Sigmoid colon (tissue), 4 donors: ENCODE data around the gene SH2B2.

Experiments
- POLR2A ChIP-seq, 2 donors: fragments of 450-650 bp; IDR thresholded peaks; one replicate each; pipeline ENCODE4 v1.6.1; 2016; ENCODE audit warnings: antibody characterized with exemption in 2 of 2, mild to moderate bottlenecking in 2 of 2, moderate library complexity in 2 of 2
- POLR2AphosphoS5 ChIP-seq, 4 donors: sonication (generic); formaldehyde crosslinking; IDR thresholded peaks; one replicate each; pipeline ENCODE4 v1.6.1; 2017; ENCODE audit warnings: antibody characterized with exemption in 4 of 4
- TF ChIP-seq, protein P1 (sequence below), 4 experiments: fragments of 450-650 bp in 3 of 4; fragments of 200-600 bp in 1 of 4; IDR thresholded peaks; one replicate each; pipeline ENCODE4 v1.5.1; 2016 to 2019; ENCODE audit warnings: antibody characterized with exemption in 4 of 4, mild to moderate bottlenecking in 3 of 4, moderate library complexity in 2 of 4

DNA sequence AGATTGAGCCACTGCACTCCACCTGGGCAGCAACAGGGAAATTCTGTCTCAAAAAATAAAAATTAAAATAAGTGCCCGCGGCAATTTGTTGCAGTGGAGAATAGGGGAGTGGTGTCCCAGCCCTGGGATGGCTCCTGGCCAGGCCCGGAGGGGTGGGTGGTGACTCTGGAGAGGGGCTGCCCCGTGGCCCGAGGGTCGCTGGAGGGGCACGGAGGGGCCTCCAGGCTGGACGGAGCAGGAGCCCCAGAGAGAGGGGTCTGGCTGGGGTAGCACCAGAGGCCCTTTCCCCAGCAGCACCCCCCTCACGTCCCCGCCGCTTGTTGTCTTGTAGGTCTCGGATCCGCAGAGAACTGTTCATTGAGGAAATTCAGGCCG, 38.6 kb upstream of the SH2B2 start:
- TF ChIP-seq POLR2A (IDR thresholded peaks at IDR 0.05) (no peak), POLR2AphosphoS5 (IDR thresholded peaks at IDR 0.05) (no peak)
- TF ChIP-seq, protein P1, sequence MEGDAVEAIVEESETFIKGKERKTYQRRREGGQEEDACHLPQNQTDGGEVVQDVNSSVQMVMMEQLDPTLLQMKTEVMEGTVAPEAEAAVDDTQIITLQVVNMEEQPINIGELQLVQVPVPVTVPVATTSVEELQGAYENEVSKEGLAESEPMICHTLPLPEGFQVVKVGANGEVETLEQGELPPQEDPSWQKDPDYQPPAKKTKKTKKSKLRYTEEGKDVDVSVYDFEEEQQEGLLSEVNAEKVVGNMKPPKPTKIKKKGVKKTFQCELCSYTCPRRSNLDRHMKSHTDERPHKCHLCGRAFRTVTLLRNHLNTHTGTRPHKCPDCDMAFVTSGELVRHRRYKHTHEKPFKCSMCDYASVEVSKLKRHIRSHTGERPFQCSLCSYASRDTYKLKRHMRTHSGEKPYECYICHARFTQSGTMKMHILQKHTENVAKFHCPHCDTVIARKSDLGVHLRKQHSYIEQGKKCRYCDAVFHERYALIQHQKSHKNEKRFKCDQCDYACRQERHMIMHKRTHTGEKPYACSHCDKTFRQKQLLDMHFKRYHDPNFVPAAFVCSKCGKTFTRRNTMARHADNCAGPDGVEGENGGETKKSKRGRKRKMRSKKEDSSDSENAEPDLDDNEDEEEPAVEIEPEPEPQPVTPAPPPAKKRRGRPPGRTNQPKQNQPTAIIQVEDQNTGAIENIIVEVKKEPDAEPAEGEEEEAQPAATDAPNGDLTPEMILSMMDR (IDR thresholded peaks at IDR 0.05): no peak
